ENCODE measurements around the gene STRBP. TPM values are rescaled to one million over a fixed set of nuclear protein-coding genes. Genes with fewer than 3 reads are reported as not detected.

The STRBP gene
- total RNA-seq, 2 donors from 2014 or later: 3.7 to 7.9 TPM

DNA sequence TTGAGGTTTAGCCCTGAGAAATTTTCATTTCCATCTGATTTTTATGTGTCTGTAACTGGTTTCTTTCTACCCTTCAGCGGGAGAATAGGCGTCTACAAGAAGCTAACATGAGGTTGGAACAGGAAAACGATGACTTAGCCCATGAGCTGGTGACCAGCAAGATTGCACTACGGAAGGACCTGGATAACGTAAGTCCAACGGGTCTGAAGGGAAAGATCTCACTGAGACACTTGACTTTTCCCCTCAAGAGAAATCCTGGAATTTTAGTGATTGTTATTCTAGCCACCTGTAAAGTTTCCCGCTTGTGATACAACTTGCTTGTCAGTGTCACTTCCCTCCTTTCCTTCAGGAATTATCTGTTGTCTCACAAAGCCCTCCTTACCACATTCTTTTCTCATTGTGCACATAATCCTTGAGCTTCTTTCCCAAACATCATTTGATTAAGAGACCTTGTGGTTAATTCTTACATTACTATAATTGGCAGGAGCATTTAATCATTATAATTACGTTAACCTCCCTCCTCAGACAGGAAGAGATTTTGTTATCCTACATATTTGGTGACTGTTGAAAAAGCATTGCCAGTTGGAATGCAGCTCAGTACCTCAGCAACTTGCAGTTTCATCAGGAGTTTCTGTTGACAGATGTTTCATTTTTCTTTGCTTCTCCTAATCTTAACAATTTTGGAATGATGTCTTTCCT, 178.0 kb downstream of the STRBP start:
- intact Hi-C loops (cut with DNase I): no loop called here
- DNase-seq (ENCODE audit: low spot score): no peak

DNA sequence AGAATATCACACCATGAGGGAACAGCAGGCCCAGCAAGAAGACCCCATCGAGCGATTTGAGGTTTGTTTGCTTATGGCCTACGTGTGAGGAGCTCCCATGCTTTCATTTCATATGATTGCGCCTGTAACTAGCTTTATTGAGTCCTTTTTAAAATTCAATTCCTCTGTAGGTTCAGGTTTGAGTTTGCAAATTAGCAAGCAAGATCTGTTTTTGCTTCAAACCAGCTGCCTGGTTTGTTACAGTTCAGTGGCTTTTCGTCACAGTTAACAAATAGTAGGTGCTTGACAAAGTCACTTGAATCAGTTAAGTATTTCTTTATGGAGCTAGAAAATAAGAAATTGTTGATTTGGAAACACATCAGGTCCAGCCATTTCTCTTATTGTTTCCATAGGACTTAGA, 178.6 kb downstream of the STRBP start:
- intact Hi-C loops (cut with DNase I): no loop called here

DNA sequence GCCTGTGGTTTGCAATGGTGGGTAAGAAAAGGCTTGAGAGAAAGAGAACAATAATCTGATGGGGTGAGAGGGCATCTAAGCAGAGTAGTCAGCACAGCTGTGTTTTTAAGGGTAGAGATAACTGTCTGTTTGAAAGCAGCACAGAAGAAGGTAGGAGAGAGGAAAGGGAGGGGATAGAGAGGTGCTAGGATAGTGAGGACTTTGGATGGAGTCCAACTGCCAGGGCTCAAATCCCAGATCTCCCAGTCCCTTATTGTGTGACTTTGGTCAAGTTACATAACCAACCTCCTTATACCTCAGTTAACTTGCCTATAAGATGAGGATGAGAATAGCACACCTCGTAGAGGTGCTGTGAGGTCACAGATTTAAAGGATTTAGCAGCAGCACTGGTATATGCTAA, 179.3 kb downstream of the STRBP start:
- intact Hi-C loops (cut with DNase I): no loop called here

More for the DNA sequence above, 178.6 kb downstream of the STRBP start:
- no peak for DNase-seq (ENCODE audit: low spot score)

DNA sequence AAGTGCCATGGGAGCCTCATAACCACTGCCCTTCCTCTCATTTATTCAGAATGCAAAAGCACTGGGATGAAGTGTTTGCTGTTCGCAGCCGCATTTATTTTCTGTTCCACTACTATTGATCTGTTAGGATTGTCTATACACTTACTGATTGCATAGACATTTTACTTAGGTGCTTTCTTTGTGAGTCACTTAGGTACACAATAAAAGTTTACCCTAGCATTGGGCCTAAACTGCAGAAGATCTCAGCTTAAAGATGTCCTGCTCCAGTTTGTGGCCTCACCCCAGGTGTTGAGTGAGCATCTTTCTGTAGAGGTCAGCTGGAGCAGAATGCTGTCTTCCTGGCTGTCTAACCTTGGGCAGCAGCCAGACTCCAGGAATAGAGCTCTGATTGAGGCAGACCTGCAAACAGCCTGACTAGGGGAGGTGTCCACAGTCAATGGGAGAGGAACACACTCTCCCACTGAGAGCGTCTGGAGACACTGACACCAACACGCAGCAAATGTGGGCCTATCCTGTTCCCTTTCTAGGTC, 181.0 kb downstream of the STRBP start:
- intact Hi-C loops (cut with DNase I): no loop called here
- no peak for DNase-seq (ENCODE audit: low spot score)

More for the DNA sequence above, 179.3 kb downstream of the STRBP start:
- no peak for DNase-seq (ENCODE audit: low spot score)

DNA sequence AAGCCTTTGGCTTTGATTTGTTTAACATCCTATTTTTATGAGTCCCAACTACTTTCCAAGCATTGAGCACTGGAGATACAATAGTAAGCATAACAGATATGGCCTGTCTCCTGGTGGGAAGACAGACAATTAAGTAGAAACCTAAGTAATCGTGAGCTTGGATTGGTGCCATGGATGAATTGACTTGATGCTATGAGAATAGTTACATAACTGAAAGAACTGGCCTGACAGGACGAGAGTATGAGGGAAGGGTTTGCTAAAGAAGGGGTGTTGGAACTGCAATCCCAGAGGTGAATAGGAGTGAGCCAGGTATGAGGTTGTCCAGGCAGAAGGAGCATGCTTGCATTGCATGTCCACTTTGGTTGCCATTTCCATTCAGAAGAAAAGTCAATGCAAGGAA, 182.5 kb downstream of the STRBP start:
- intact Hi-C loops (cut with DNase I): no loop called here
- DNase-seq (ENCODE audit: low spot score): no peak

DNA sequence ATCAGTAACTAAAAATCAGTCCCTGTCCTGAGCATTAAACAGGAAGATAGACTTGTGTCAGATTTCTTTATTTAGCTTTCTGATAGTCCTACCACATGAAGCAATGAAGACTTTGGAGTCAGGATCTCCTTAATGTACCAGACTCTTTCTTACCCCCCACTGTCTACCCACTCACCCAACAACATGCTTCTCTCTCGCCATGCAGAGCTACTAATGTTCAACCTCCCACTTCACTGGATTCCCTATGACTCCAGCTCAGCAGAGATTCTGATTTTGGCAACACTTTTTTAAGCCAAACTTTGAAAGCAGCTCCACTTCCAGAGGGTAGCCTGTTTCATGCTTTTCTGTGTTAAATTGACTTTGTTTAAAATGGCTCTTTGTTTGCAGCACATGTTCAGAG, 184.1 kb downstream of the STRBP start:
- no peak for DNase-seq (ENCODE audit: low spot score)
- intact Hi-C loops (cut with DNase I): loop anchor here in 1 of 2 donors (5.0 kb wide), 1 partner anchor 263 kb away; no protein-coding TSS in a partner anchor

DNA sequence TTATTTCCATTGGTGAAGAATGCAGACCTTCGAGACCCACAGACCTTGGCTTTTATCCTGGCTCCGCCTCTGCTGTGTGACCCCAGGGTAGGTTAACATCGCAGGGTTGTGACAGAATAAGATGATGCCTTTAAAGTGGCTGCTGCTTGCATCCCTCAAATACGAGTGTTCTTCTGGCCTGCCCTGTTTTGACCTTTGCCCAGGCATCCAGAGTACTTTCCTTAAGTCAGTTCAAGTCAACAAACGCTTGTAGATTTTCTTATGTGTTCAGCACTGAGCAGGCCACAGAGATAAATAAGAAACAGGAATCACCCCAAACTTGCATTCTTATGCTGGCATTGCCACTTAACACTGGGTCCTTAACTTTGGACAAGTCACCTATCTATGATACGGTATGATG, 184.7 kb downstream of the STRBP start:
- intact Hi-C loops (cut with DNase I): loop anchor here in 1 of 2 donors (5.0 kb wide), 1 partner anchor 264 kb away; no protein-coding TSS in a partner anchor

DNA sequence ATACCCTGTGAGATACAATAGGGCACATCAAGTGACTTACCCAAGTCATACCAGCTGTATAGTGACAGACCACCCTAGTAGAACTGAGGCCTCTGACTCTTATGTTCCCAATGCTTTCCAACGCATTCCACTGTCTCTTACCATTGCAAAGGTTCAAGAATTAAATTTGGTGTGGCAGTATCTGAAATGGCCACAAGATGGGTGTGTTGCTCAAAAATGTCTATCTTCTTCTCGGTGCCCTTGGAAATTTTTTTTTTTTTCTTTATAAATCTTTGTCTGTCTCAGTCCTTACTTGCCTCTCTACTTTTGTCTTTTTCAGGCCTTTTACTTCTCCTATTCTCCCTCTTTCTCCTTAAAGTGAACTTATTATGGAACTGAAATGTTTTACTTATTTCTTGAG, 186.6 kb downstream of the STRBP start:
- DNase-seq (ENCODE audit: low spot score): no peak
- intact Hi-C loops (cut with DNase I): loop anchor here in 1 of 2 donors (5.0 kb wide), 1 partner anchor 265 kb away; no protein-coding TSS in a partner anchor

More for the DNA sequence above, 184.7 kb downstream of the STRBP start:
- no peak for DNase-seq (ENCODE audit: low spot score)

DNA sequence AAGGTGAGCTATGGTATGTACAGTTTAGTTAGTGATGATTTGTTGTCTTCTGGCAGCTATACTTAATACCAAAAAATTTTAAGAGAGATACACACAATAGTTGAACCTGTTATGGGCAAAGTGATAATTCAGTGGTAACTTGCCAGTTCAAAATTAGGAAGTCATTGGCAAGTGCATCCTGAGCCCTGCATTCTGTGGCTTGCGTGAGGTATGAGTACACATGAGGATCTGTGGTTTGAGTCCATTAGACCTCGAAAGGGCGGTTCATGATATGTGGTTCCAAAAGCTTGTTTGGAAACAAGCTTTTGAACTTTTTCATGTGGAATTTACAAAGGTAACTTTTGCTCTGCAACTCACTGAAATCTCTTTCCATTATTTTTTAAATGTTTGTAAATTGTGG, 187.9 kb downstream of the STRBP start:
- DNase-seq (ENCODE audit: low spot score): no peak
- intact Hi-C loops (cut with DNase I): loop anchor here in 1 of 2 donors (5.0 kb wide), 1 partner anchor 267 kb away; no protein-coding TSS in a partner anchor

DNA sequence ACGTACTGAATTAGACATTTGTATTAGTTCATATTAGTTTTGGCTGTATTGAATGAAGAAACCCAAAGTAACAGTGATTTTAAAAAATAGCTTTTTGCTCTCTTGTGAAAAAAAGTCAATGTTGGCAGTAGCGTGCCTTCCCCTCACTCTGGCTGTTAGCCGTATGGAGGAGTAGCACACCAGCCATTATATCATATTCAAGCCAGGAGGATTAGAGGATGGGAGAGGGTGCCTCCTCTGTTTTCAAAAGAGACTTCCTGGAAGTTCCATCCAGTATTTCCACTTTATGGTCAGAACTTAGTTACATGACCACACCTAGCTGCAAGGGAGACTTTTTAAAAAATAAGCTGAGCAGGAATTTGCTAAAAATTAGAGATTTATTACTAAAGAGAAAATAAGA, 193.8 kb downstream of the STRBP start:
- intact Hi-C loops (cut with DNase I): no loop called here
- no peak for DNase-seq (ENCODE audit: low spot score)

DNA sequence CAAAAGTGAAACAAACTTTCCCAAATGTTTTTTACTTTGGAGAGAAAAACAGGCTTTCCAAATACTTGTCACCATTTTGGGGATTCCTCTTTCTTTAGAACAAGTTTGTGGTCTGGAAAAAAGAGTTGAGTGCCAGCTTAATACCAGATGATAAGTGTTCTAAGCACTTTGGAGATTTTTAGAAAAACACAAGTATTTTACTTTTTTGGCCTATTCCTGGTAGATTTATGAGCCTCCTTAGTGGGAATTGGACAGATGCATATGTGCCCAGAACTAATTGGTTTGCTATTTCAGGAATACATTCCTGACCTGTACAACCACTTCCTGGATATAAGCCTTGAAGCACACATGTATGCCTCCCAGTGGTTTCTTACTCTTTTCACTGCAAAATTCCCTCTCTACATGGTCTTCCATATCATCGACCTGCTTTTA, 194.4 kb downstream of the STRBP start:
- intact Hi-C loops (cut with DNase I): no loop called here
- DNase-seq (ENCODE audit: low spot score): no peak

DNA sequence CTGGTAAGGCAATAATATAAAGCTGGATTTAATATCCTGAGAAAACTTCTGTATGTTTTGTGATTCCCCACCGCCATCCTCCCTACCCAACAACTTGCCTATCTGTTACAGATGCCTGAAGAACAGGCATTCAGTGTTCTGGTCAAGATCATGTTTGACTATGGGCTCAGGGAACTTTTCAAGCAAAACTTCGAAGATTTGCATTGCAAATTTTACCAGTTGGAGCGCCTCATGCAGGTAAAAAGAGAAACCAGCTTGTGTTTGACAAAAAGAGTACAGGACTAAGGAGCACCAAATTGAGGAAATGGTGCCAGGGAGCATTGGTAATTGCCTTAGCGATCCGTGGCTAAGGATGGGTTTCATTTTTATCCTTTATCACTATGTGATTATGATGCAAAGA, 194.9 kb downstream of the STRBP start:
- DNase-seq (ENCODE audit: low spot score): no peak
- intact Hi-C loops (cut with DNase I): no loop called here

DNA sequence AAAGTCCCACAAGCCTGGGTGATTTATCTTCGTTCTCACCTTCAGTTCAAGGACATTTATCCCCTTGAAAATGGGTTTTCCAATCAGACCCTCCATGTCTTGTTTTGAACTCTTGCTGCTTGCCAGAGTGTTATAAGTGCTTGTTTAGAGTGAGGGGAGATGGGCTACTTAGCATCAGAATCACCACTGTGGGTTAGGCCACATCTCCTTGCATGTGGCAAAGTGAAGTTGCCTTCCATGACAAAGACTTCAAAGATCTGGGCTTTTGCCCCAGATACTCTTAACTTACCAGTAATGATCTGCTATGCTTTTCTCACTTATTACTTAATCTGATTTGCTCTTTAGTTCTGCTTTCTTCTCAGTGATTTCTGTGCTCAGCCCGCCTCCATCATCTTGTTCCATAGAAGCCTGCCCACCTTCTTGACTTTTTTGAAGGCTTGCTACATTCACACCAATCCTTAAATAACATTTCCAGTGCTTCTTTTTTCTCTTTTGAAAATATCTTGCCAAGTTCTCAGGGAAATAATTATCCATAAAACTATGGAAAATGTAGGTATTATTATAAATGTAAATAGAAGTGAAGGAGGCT, 195.9 kb downstream of the STRBP start:
- intact Hi-C loops (cut with DNase I): no loop called here
- DNase-seq (ENCODE audit: low spot score): no peak

Other genes starting within 250 kb of the STRBP start
- gene GPR21, start 234.9 kb downstream of the STRBP start, total RNA-seq: 1 to 10 TPM; 3.3 to 6.9 TPM
- gene CRB2, start 87.6 kb upstream of the STRBP start, total RNA-seq: under 1 TPM in 1 of 2 donors, not detected in 1; 0.05 TPM

All from posterior vena cava (tissue), 2 donors.